Measurements from ENCODE around the gene UIMC1. TPM values are rescaled to one million over a fixed set of nuclear protein-coding genes. Genes with fewer than 3 reads are reported as not detected.

UIMC1 gene
- total and polyA plus RNA-seq, 2 donors = 44.4 to 51.8 TPM

GRCh38 chr5:176900780-176901204, 105.8 kb downstream of the UIMC1 start:
- 95% methylated on average over 7 of the region's 7 CpGs for WGBS
- Histone ChIP-seq H3K4me3 (ENCODE audit: low read length in 2 of 2) (no peak overlapping the region), H3K4me1 (ENCODE audit: control insufficient read depth in 2 of 2, insufficient read depth in 2 of 2, low read length in 2 of 2) (no peaks in the 10 kb centered on the region), H3K9me3 (ENCODE audit: control insufficient read depth in 2 of 2, insufficient read depth in 1 of 2, low read length in 1 of 2) (no peaks in the 10 kb centered on the region), H3K27ac (ENCODE audit: low read depth in 1 of 2, low read length in 1 of 2) (no peak overlapping the region), H3K27me3 (ENCODE audit: control insufficient read depth in 2 of 2, insufficient read depth in 1 of 2, low read length in 1 of 2) (no peaks in the 10 kb centered on the region), H3K36me3 (ENCODE audit: control insufficient read depth in 2 of 2, insufficient read depth in 2 of 2, low read length in 1 of 2) (peaks cover 34 to 35% of the 10 kb centered on the region in 2 donors)
- DNase-seq (ENCODE audit: low read depth in 6 of 9, low spot score in 9 of 9) = no peak

- Histone ChIP-seq H3K9me3 (ENCODE audit: control insufficient read depth in 2 of 2, insufficient read depth in 1 of 2, low read length in 1 of 2) (no peaks in the 10 kb centered on the region), H3K4me1 (ENCODE audit: control insufficient read depth in 2 of 2, insufficient read depth in 2 of 2, low read length in 2 of 2) (no peaks in the 10 kb centered on the region), H3K36me3 (ENCODE audit: control insufficient read depth in 2 of 2, insufficient read depth in 2 of 2, low read length in 1 of 2) (peaks cover 28% of the 10 kb centered on the region in 2 donors), H3K27ac (ENCODE audit: low read depth in 1 of 2, low read length in 1 of 2) (no peak overlapping the region), H3K4me3 (ENCODE audit: low read length in 2 of 2) (no peak overlapping the region), H3K27me3 (ENCODE audit: control insufficient read depth in 2 of 2, insufficient read depth in 1 of 2, low read length in 1 of 2) (no peaks in the 10 kb centered on the region)
- 96% methylated on average over 4 of the region's 4 CpGs for WGBS
- DNase-seq (ENCODE audit: low read depth in 6 of 9, low spot score in 9 of 9) = no peak
These were observed 106.4 kb downstream of the UIMC1 start for GRCh38 chr5:176899946-176900779.

GRCh38 chr5:176899296-176899891, 107.2 kb downstream of the UIMC1 start, which contains the start of gene HK3:
HK3 (minus strand) TSS chr5:176899346; CDS start chr5:176896159, 3,187 bp downstream.
- no peak within 1 kb of the TSS for H3K4me3 ChIP-seq (ENCODE audit: low read length in 2 of 2)
- peak within 1 kb of the TSS in 1 of 2 donors; percentile 39 for H3K27ac ChIP-seq (ENCODE audit: low read depth in 1 of 2, low read length in 1 of 2)

GRCh38 chr5:176897263-176897662, 109.3 kb downstream of the UIMC1 start:
- Histone ChIP-seq H3K27me3 (ENCODE audit: control insufficient read depth in 2 of 2, insufficient read depth in 1 of 2, low read length in 1 of 2) (peaks cover 0 to 2% of the 10 kb centered on the region in 2 donors), H3K4me3 (ENCODE audit: low read length in 2 of 2) (no peak overlapping the region), H3K27ac (ENCODE audit: low read depth in 1 of 2, low read length in 1 of 2) (no peak overlapping the region), H3K4me1 (ENCODE audit: control insufficient read depth in 2 of 2, insufficient read depth in 2 of 2, low read length in 2 of 2) (no peaks in the 10 kb centered on the region), H3K9me3 (ENCODE audit: control insufficient read depth in 2 of 2, insufficient read depth in 1 of 2, low read length in 1 of 2) (no peaks in the 10 kb centered on the region), H3K36me3 (ENCODE audit: control insufficient read depth in 2 of 2, insufficient read depth in 2 of 2, low read length in 1 of 2) (peaks cover 0 to 3% of the 10 kb centered on the region in 2 donors)
- 76% methylated on average over 3 of the region's 3 CpGs for WGBS
- no peak for DNase-seq (ENCODE audit: low read depth in 6 of 9, low spot score in 9 of 9)

More at GRCh38 chr5:176899296-176899891, 107.2 kb downstream of the UIMC1 start, which contains the start of gene HK3:
- DNase-seq (ENCODE audit: low read depth in 6 of 9, low spot score in 9 of 9) = no peak
- WGBS = 41% methylated on average over 9 of the region's 9 CpGs
- Histone ChIP-seq H3K4me1 (ENCODE audit: control insufficient read depth in 2 of 2, insufficient read depth in 2 of 2, low read length in 2 of 2) (no peaks in the 10 kb centered on the region), H3K36me3 (ENCODE audit: control insufficient read depth in 2 of 2, insufficient read depth in 2 of 2, low read length in 1 of 2) (peaks cover 21 to 23% of the 10 kb centered on the region in 2 donors), H3K9me3 (ENCODE audit: control insufficient read depth in 2 of 2, insufficient read depth in 1 of 2, low read length in 1 of 2) (no peaks in the 10 kb centered on the region), H3K27me3 (ENCODE audit: control insufficient read depth in 2 of 2, insufficient read depth in 1 of 2, low read length in 1 of 2) (no peaks in the 10 kb centered on the region)

GRCh38 chr5:176895831-176896230, 110.7 kb downstream of the UIMC1 start:
- DNase-seq (ENCODE audit: low read depth in 6 of 9, low spot score in 9 of 9) = no peak
- H3K27me3 ChIP-seq (ENCODE audit: control insufficient read depth in 2 of 2, insufficient read depth in 1 of 2, low read length in 1 of 2) = peaks cover 0 to 7% of the 10 kb centered on the region in 2 donors
- H3K4me3 ChIP-seq (ENCODE audit: low read length in 2 of 2) = no peak overlapping the region
- H3K4me1 ChIP-seq (ENCODE audit: control insufficient read depth in 2 of 2, insufficient read depth in 2 of 2, low read length in 2 of 2) = no peaks in the 10 kb centered on the region
- no peaks in the 10 kb centered on the region for H3K36me3 ChIP-seq (ENCODE audit: control insufficient read depth in 2 of 2, insufficient read depth in 2 of 2, low read length in 1 of 2)
- H3K27ac ChIP-seq (ENCODE audit: low read depth in 1 of 2, low read length in 1 of 2) = no peak overlapping the region
- 88% methylated on average over 4 of the region's 4 CpGs for WGBS
- no peaks in the 10 kb centered on the region for H3K9me3 ChIP-seq (ENCODE audit: control insufficient read depth in 2 of 2, insufficient read depth in 1 of 2, low read length in 1 of 2)

- H3K27ac ChIP-seq (ENCODE audit: low read depth in 1 of 2, low read length in 1 of 2) = no peak overlapping the region
- H3K9me3 ChIP-seq (ENCODE audit: control insufficient read depth in 2 of 2, insufficient read depth in 1 of 2, low read length in 1 of 2) = no peaks in the 10 kb centered on the region
- no peak overlapping the region for H3K4me3 ChIP-seq (ENCODE audit: low read length in 2 of 2)
- peaks cover 0 to 7% of the 10 kb centered on the region in 2 donors for H3K27me3 ChIP-seq (ENCODE audit: control insufficient read depth in 2 of 2, insufficient read depth in 1 of 2, low read length in 1 of 2)
- 96% methylated on average over 6 of the region's 6 CpGs for WGBS
- no peaks in the 10 kb centered on the region for H3K4me1 ChIP-seq (ENCODE audit: control insufficient read depth in 2 of 2, insufficient read depth in 2 of 2, low read length in 2 of 2)
- no peak for DNase-seq (ENCODE audit: low read depth in 6 of 9, low spot score in 9 of 9)
- no peaks in the 10 kb centered on the region for H3K36me3 ChIP-seq (ENCODE audit: control insufficient read depth in 2 of 2, insufficient read depth in 2 of 2, low read length in 1 of 2)
These were observed 112.3 kb downstream of the UIMC1 start for GRCh38 chr5:176894298-176894697.

GRCh38 chr5:176892663-176893062, 113.9 kb downstream of the UIMC1 start:
- WGBS = 91% methylated on average over 3 of the region's 3 CpGs
- DNase-seq (ENCODE audit: low read depth in 6 of 9, low spot score in 9 of 9) = no peak
- no peak overlapping the region for H3K27ac ChIP-seq (ENCODE audit: low read depth in 1 of 2, low read length in 1 of 2)
- no peak overlapping the region for H3K4me3 ChIP-seq (ENCODE audit: low read length in 2 of 2)
- peaks cover 0 to 7% of the 10 kb centered on the region in 2 donors for H3K27me3 ChIP-seq (ENCODE audit: control insufficient read depth in 2 of 2, insufficient read depth in 1 of 2, low read length in 1 of 2)
- no peaks in the 10 kb centered on the region for H3K4me1 ChIP-seq (ENCODE audit: control insufficient read depth in 2 of 2, insufficient read depth in 2 of 2, low read length in 2 of 2)
- H3K36me3 ChIP-seq (ENCODE audit: control insufficient read depth in 2 of 2, insufficient read depth in 2 of 2, low read length in 1 of 2) = no peaks in the 10 kb centered on the region
- no peaks in the 10 kb centered on the region for H3K9me3 ChIP-seq (ENCODE audit: control insufficient read depth in 2 of 2, insufficient read depth in 1 of 2, low read length in 1 of 2)

- no peak overlapping the region for H3K27ac ChIP-seq (ENCODE audit: low read depth in 1 of 2, low read length in 1 of 2)
- H3K36me3 ChIP-seq (ENCODE audit: control insufficient read depth in 2 of 2, insufficient read depth in 2 of 2, low read length in 1 of 2) = no peaks in the 10 kb centered on the region
- WGBS = 91% methylated on average over 9 of the region's 9 CpGs
- peaks cover 0 to 7% of the 10 kb centered on the region in 2 donors for H3K27me3 ChIP-seq (ENCODE audit: control insufficient read depth in 2 of 2, insufficient read depth in 1 of 2, low read length in 1 of 2)
- no peak overlapping the region for H3K4me3 ChIP-seq (ENCODE audit: low read length in 2 of 2)
- no peaks in the 10 kb centered on the region for H3K4me1 ChIP-seq (ENCODE audit: control insufficient read depth in 2 of 2, insufficient read depth in 2 of 2, low read length in 2 of 2)
- H3K9me3 ChIP-seq (ENCODE audit: control insufficient read depth in 2 of 2, insufficient read depth in 1 of 2, low read length in 1 of 2) = no peaks in the 10 kb centered on the region
- DNase-seq (ENCODE audit: low read depth in 6 of 9, low spot score in 9 of 9) = no peak
These were observed 115.1 kb downstream of the UIMC1 start for GRCh38 chr5:176891331-176891958.
